Activated CD8-positive, alpha-beta memory T cell treated with anti-CD3 and anti-CD28 coated beads, Interleukin-2, amount 50 U/mL, for 24 hours (primary cell): ENCODE measurements around the gene RAPGEF5.
"Not testable (repeated sequence)": the region's sequence is repeated elsewhere in the genome, so short reads cannot be mapped to it uniquely, and the experiment has no call there.

ENCODE experiments used
- DNase-seq: peaks from one replicate; pipeline ENCODE4 v3.0.0-alpha.2; 2020; ENCODE audit errors: extremely low read depth

RAPGEF5 gene

DNA sequence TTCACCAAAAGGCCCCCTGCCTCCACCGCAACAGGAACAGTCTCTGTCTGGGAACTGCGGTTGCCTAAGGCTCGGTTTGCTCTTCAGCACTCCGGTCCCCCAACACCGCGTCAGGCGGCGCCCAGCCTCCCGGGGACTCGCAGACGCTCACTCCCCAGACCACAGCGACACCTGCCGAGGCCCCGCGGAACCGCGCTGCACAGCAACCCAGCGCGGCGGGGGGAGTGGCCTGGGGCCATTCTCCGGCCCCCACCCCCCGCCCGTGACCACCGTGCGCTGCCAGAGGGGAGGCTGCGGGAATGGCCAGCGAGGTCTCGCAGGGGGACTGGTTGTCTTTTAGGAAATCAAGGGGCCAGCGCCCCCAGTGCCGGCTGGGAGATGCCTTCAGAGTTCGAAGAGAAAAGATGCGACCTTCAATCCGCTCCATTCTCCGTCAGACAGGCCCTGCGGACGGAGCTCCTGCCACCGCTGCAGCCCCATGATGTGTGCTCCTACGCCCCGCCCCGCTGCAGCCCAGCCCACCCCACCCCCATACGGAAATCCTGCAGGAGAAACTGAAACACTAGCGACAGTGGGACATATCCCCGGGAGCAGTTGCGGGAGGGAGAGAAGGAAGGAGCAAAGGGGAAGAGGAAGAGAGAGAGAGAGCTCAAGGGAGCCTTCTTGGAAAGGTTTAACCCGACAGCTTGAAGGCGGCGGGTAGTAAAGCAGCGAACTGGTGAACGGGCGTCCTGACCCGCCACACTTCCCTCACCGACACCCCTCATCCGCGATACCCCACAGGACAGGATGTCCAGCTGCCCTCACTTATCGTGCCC, 273.9 kb downstream of the RAPGEF5 start:
- DNase-seq = peak; percentile 63

DNA sequence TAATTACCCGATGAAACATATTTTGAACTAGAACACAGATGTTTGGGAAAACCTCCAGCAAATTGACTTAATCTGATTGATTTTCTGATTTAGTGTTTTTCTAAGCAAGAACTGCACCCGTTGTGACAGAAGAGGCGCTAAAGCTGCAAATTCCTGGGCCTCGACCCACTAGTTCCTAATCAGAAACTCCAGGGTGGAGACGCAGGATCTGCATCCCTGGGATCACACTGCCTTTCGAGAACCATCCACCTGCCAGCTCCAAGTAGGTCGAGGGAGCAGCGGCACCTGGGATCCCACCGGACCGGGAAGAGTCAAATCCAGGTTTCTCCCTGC, 274.4 kb downstream of the RAPGEF5 start:
- DNase-seq = no peak

DNA sequence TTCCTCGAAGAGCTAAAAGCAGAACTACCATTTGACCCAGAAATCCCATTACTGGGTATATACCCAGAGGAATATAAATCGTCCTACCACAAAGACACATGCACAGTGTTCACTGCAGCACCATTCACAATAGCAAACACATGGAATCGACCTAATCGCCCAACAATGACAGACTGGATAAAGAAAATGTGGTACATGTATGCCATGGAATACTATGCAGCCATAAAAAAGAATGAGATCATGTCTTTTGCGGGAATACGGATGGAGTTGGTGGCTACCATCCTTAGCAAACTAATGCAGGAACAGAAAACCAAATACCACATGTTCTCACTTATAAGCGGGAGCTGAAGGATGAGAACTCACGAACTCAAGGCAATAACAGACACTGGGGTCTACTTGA, 276.7 kb downstream of the RAPGEF5 start:
- not testable (repeated sequence) for DNase-seq

DNA sequence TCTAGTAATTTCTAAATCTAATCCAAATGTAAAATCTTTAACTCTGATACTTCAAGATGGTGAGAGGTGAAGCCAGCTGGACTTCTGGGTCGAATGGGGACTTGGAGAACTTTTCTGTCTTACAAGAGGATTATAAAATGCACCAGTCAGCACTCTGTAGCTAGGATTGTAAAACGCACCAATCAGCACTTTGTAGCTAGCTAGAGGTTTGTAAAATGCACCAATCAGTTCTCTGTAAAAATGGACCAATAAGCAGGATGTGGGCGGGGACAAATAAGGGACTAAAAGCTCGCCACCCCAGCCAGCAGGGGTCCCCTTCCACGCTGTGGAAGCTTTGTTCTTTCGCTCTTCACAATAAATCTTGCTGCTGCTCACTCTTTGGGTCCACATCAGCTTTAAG, 278.1 kb downstream of the RAPGEF5 start:
- not testable (repeated sequence) for DNase-seq

DNA sequence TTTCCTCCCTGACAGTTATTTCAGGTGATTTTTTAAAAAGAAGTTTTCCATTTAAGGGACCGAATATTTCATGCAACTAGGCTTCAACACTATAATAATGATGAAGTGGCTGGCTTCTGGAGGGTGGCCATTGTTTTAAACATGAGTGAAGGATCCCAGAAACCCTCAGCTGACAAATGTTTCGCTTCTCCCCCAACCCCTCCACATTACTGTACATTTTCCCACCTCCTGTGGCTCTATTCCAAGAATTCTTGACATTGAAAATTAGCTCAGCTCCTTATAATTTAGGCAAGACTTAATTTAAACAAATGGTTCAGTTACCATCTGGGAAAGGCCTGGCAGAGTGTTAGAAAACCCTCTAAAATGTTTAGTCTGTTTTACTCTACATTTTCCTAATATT, 281.4 kb downstream of the RAPGEF5 start:
- no peak for DNase-seq

DNA sequence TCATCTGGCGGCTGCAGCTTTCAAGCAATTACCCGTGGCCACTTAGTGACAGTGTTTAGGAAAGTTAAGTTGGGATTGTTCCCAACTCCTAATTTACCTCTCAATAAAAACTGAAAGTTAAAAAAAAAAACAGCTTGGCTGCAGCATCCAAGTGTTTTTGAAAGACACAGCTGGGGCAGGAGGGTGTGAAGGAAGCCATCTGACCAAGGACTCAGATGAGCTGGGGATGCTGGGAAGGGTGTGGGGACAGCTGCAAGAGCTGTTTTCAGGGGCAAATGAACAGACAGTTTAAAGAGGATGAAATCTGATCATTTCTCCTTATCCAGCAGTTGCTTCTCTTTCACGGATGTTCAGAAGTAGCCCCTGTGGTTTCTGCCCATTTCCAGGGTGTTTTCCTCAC, 282.1 kb downstream of the RAPGEF5 start:
- DNase-seq = no peak
